ENCODE data around the gene ACSM4.

Gene ACSM4

GRCh38 chr12:7339675-7340074 is 35.8 kb downstream of the ACSM4 start:
- no peak for DNase-seq (ENCODE audit: low read depth in 2 of 2)

GRCh38 chr12:7344833-7345606 is 41.1 kb downstream of the ACSM4 start:
- no peak for DNase-seq (ENCODE audit: low read depth in 2 of 2)

GRCh38 chr12:7346551-7347225 is 42.8 kb downstream of the ACSM4 start:
- DNase-seq (ENCODE audit: low read depth in 2 of 2) = no peak

- DNase-seq (ENCODE audit: low read depth in 2 of 2) = no peak
Observed at GRCh38 chr12:7349418-7349817, 45.5 kb downstream of the ACSM4 start.

- DNase-seq (ENCODE audit: low read depth in 2 of 2) = no peak
Observed at GRCh38 chr12:7351177-7351576, 47.3 kb downstream of the ACSM4 start.

GRCh38 chr12:7352661-7353060 is 48.8 kb downstream of the ACSM4 start:
- no peak for DNase-seq (ENCODE audit: low read depth in 2 of 2)

GRCh38 chr12:7354529-7354928 is 50.7 kb downstream of the ACSM4 start:
- no peak for DNase-seq (ENCODE audit: low read depth in 2 of 2)

- no peak for DNase-seq (ENCODE audit: low read depth in 2 of 2)
Observed at GRCh38 chr12:7361265-7361664, 57.4 kb downstream of the ACSM4 start.

- DNase-seq (ENCODE audit: low read depth in 2 of 2) = no peak
Observed at GRCh38 chr12:7362734-7363133, 58.9 kb downstream of the ACSM4 start.

- DNase-seq (ENCODE audit: low read depth in 2 of 2) = no peak
Observed at GRCh38 chr12:7369274-7369729, 65.4 kb downstream of the ACSM4 start.

GRCh38 chr12:7373226-7373625 is 69.4 kb downstream of the ACSM4 start:
- no peak for DNase-seq (ENCODE audit: low read depth in 2 of 2)

- peak; percentile 6 to 17 for DNase-seq (ENCODE audit: low read depth in 2 of 2)
Observed at GRCh38 chr12:7374423-7375144, 70.7 kb downstream of the ACSM4 start.

- DNase-seq (ENCODE audit: low read depth in 2 of 2) = no peak
Observed at GRCh38 chr12:7375145-7375543, 71.3 kb downstream of the ACSM4 start.

GRCh38 chr12:7376196-7376595 is 72.3 kb downstream of the ACSM4 start:
- no peak for DNase-seq (ENCODE audit: low read depth in 2 of 2)
